ENCODE data around the gene AKAP17A. TPM values are rescaled to one million over a fixed set of nuclear protein-coding genes. Genes with fewer than 3 reads are reported as not detected.

The AKAP17A gene
- total RNA-seq, 1 donor from 2014 or later: 67.4 TPM

DNA sequence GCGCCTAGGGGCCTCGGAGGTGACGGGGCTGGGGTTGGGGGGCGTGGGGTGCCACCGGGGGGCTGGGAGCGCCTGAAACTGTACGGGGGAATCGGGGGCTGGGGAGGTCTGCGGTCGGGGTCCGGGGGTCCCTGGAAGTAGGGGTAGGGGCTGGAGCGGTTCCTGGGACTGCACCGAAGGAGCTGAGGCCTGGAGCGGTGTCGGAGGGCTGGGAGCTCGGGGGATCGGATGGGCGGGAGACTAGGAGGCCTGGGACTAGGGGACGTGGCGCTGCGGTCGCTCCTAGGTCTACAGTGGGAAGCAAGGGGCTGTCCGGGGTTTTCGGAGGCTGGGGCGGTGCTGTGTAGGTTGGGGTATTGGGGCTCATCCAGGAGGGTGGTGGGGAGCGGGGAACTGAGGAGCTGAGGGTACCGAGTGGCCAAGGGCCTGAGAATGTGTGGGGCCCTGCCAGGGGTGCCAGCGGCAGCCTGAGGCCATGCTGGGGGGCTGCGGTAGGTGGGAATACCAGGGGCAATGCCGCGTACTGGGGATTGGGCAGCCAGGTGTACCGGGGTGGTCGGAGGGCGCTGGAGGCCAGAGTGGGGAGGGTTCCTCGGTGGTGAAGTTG, 562 bp downstream of the AKAP17A start:
- peak overlapping the region; percentile 93 for H3K4me3 Mint-ChIP-seq (ENCODE audit: low read depth)
- H3K9me3 Mint-ChIP-seq: no peaks in the 10 kb centered on the region
- no peaks in the 10 kb centered on the region for H3K27me3 Mint-ChIP-seq (ENCODE audit: low read depth)
- H3K27ac Mint-ChIP-seq: peak overlapping the region; percentile 92
- no peak for DNase-seq (ENCODE audit: low spot score)
- intact Hi-C loops (cut with micrococcal nuclease): loop anchor here (1.0 to 10.0 kb wide), 7 partner anchors 55 to 1275 kb away; partner anchors contain the start of genes GTPBP6, IL3RA, P2RY8 and SLC25A6
- peaks cover 21% of the 10 kb centered on the region for H3K4me1 Mint-ChIP-seq (ENCODE audit: low read depth)
- H3K36me3 Mint-ChIP-seq (ENCODE audit: low read depth): peaks cover 38% of the 10 kb centered on the region

DNA sequence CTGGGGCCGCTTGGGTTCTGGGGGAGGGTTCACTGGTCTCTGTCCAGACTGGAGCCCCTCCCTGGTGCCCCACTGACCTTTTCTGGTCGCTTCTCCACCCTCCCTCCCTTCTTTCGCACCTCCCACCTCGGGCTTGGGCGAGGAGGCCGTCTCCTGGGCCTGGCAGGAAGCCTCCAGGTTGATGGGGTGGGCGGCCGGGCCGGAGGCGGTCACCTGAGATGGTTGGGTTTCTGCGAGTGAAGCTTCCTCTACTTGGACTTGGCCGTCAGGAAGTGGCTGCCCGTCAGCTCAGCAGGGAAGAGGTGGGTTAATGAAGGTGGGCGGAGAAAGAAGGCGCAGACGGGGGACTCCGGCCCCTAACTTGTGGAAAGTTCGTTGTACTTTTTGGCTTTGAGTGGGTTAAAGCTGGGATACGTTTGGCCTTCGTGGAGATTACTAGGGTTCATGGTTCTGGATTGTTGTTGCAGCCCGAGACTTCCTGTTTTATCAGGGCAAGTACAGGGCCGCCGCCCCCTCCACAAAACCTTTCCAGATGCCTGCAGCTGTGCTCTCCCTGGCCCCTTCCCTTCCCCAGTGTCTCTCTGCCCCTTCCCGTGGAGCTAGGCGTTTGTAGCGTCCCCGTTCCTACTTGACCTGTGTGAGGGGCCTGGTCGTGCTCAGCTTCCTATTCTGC, 1.2 kb downstream of the AKAP17A start:
- Mint-ChIP-seq H3K36me3 (ENCODE audit: low read depth) (peaks cover 45% of the 10 kb centered on the region), H3K4me1 (ENCODE audit: low read depth) (peaks cover 21% of the 10 kb centered on the region), H3K27me3 (ENCODE audit: low read depth) (no peaks in the 10 kb centered on the region), H3K9me3 (no peaks in the 10 kb centered on the region), H3K27ac (peak overlapping the region; percentile 92), H3K4me3 (ENCODE audit: low read depth) (peak overlapping the region; percentile 93)
- no peak for DNase-seq (ENCODE audit: low spot score)
- intact Hi-C loops (cut with micrococcal nuclease): loop anchor here (5.0 to 10.0 kb wide), 4 partner anchors 200 to 1275 kb away; partner anchors contain the start of genes GTPBP6, IL3RA and SLC25A6

DNA sequence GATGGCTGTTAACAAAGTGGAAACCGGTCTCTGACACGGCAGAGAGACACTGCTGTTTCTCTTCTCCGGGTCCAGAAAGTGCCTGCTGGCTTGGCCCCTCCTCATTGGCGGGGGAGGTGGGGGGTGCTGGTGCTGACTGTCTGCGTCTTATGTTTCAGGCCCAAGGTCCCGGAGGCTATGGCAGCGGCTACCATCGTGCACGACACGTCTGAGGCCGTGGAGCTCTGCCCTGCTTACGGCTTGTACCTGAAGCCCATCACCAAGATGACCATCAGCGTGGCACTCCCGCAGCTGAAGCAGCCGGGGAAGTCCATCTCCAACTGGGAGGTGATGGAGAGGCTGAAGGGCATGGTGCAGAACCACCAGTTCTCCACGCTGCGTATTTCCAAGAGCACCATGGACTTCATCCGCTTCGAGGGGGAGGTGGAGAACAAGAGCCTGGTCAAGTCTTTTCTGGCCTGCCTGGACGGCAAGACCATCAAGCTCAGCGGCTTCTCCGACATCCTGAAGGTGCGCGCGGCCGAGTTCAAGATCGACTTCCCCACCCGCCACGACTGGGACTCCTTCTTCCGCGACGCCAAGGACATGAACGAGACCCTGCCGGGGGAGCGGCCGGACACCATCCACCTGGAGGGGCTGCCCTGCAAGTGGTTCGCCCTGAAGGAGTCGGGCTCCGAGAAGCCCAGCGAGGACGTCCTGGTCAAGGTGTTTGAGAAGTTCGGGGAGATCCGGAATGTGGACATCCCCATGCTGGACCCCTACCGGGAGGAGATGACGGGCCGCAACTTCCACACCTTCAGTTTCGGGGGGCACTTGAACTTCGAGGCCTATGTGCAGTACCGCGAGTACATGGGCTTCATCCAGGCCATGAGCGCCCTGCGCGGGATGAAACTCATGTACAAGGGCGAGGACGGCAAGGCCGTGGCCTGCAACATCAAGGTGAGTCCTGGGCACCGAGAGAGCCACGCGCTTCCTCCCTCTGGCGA, 2.2 kb downstream of the AKAP17A start:
- no peak for DNase-seq (ENCODE audit: low spot score)
- Mint-ChIP-seq H3K9me3 (no peaks in the 10 kb centered on the region), H3K27ac (peak overlapping the region; percentile 92), H3K4me1 (ENCODE audit: low read depth) (peaks cover 21% of the 10 kb centered on the region), H3K27me3 (ENCODE audit: low read depth) (no peaks in the 10 kb centered on the region), H3K4me3 (ENCODE audit: low read depth) (peak overlapping the region; percentile 93), H3K36me3 (ENCODE audit: low read depth) (peaks cover 54% of the 10 kb centered on the region)
- intact Hi-C loops (cut with micrococcal nuclease): loop anchor here (5.0 to 10.0 kb wide), 4 partner anchors 201 to 1276 kb away; partner anchors contain the start of genes GTPBP6, IL3RA and SLC25A6

DNA sequence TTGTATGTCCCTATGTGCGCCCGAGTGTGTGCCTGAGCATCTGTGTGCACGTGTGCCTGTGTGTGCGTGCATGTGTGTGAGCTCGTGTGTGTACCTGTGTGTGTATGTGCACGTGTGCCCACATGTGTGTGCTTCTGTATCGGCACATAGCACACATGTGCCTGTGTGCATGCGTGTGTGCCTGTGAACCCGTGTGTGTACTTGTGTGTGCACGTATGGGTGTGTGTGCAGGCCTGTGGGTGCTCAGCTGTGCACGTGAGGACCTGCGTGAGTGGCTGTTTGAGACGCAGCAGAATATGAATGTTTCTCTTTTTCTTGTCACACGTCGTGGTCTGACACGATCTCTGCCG, 4.3 kb downstream of the AKAP17A start:
- intact Hi-C loops (cut with micrococcal nuclease): loop anchor here (10.0 kb wide), 1 partner anchor 261 kb away; the partner anchor contains the start of gene IL3RA
- Mint-ChIP-seq H3K27ac (no peak overlapping the region), H3K9me3 (no peaks in the 10 kb centered on the region), H3K4me3 (ENCODE audit: low read depth) (peak overlapping the region; percentile 17), H3K4me1 (ENCODE audit: low read depth) (peaks cover 16% of the 10 kb centered on the region), H3K36me3 (ENCODE audit: low read depth) (peaks cover 67% of the 10 kb centered on the region), H3K27me3 (ENCODE audit: low read depth) (no peaks in the 10 kb centered on the region)
- DNase-seq (ENCODE audit: low spot score): no peak

DNA sequence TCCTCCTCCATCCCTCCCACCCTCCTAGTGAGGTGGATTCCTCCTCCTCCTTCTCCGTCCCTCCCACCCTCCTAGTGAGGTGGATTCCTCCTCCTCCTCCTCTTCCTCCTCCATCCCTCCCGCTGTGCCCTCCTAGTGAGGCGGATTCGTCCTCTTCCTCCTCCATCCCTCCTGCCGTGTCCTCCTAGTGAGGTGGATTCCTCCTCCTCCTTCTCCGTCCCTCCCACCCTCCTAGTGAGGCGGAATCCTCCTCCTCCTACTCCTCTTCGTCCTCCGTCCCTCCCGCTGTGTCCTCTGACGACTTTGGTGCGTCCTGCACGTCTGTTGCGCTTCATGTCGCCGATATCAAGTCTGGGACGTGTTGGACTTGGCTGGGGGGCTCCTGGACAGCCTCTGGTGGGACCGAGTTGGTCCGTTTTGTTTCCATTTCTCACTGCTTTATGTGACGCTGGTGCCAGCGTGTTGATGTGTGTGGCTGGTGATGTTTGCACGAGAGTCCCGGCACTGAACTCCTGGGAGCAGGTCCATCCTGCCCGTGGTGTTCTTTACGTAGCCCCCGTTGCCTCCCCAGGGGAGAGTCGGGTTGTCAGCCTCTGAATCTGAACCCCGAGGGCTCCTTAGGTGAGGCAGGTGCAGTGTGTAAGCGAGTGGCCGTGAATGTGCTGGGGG, 5.4 kb downstream of the AKAP17A start:
- DNase-seq (ENCODE audit: low spot score): no peak
- Mint-ChIP-seq H3K27ac (no peak overlapping the region), H3K36me3 (ENCODE audit: low read depth) (peaks cover 74% of the 10 kb centered on the region), H3K4me3 (ENCODE audit: low read depth) (no peak overlapping the region), H3K9me3 (no peaks in the 10 kb centered on the region), H3K27me3 (ENCODE audit: low read depth) (no peaks in the 10 kb centered on the region), H3K4me1 (ENCODE audit: low read depth) (peaks cover 14% of the 10 kb centered on the region)
- intact Hi-C loops (cut with micrococcal nuclease): loop anchor here (10.0 kb wide), 1 partner anchor 262 kb away; the partner anchor contains the start of gene IL3RA

DNA sequence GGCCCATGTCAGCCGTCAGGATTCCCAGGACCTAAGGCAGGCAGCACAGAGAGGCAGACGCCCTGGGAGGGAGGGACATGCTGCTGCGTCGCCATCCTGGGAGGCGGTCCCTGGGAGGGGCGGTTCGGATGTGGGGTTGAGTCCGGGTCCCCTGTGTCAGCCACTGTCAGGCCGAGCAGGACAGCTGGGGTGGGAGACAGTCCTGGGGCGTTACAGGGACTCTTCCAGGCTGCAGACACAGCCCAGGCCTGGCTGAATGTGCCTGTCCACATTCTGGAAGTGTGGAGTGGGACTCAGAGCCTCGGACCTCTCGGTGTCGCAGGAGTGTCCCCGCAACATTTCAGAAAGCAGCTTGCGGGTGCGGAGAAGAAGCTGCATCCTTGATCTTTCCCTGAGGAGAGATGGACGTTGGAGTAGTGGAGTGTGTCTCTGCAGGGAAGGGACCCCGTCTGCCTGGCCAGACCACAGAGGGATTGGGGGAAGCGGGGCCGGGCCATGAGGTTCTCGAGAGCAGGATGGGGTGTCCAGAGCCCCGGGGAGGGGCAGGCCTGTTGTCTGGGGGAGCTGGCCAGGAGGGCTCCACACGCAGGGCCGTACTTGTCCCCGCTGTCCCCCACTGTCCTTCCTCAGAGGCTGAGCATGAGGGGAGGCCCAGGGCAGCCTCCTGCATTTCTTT, 6.1 kb downstream of the AKAP17A start:
- no peak overlapping the region for H3K27ac Mint-ChIP-seq
- H3K9me3 Mint-ChIP-seq: no peaks in the 10 kb centered on the region
- no peak for DNase-seq (ENCODE audit: low spot score)
- peaks cover 14% of the 10 kb centered on the region for H3K4me1 Mint-ChIP-seq (ENCODE audit: low read depth)
- H3K27me3 Mint-ChIP-seq (ENCODE audit: low read depth): no peaks in the 10 kb centered on the region
- intact Hi-C loops (cut with micrococcal nuclease): loop anchor here (10.0 kb wide), 1 partner anchor 263 kb away; the partner anchor contains the start of gene IL3RA
- H3K36me3 Mint-ChIP-seq (ENCODE audit: low read depth): peaks cover 80% of the 10 kb centered on the region
- H3K4me3 Mint-ChIP-seq (ENCODE audit: low read depth): no peak overlapping the region

DNA sequence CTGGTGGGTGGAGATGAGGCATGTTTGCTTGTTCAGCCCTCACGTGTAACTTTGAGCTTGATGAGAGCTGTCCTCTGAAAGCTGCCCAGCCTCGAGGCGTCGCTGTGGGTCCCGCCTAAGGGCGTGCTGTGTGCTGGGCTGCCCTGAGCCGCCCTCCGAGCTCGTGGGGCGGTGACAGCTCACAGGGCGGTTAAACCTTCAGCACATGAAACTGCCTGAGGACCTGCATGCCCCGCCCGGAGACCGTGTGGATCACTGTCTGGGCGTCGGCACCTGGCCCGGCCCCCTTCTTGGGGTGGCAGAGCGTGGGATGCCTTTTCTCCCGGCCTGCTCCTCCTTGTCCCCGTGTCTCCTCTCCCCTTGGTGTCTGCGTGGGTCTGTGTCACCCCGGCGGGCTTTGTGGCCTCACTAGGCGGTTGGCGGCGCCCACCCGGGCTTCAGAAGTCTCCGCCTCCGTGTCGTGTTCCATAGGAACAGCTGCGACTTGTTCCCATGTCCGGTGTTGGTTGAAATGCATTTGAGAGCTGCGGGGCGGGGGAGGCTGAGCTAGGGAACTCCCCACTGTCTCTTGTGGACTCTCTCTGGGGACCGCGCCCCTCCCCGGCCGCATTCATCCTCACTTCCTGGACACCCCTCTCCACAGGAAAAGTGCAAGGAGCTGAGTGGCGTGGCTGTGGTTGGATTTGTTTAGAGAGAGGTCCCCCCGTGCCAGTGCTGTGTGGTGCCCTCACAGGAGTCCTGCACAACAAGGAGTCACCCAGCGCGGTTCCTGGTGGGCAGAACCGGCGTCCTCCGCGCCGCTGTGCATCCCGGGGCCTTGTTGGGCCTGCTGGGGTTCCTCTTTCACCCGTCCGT, 6.8 kb downstream of the AKAP17A start:
- DNase-seq (ENCODE audit: low spot score): no peak
- intact Hi-C loops (cut with micrococcal nuclease): loop anchor here (10.0 kb wide), 1 partner anchor 263 kb away; the partner anchor contains the start of gene IL3RA
- no peak overlapping the region for H3K4me3 Mint-ChIP-seq (ENCODE audit: low read depth)
- peaks cover 80% of the 10 kb centered on the region for H3K36me3 Mint-ChIP-seq (ENCODE audit: low read depth)
- H3K27ac Mint-ChIP-seq: no peak overlapping the region
- no peaks in the 10 kb centered on the region for H3K27me3 Mint-ChIP-seq (ENCODE audit: low read depth)
- no peaks in the 10 kb centered on the region for H3K9me3 Mint-ChIP-seq
- H3K4me1 Mint-ChIP-seq (ENCODE audit: low read depth): peaks cover 7% of the 10 kb centered on the region

DNA sequence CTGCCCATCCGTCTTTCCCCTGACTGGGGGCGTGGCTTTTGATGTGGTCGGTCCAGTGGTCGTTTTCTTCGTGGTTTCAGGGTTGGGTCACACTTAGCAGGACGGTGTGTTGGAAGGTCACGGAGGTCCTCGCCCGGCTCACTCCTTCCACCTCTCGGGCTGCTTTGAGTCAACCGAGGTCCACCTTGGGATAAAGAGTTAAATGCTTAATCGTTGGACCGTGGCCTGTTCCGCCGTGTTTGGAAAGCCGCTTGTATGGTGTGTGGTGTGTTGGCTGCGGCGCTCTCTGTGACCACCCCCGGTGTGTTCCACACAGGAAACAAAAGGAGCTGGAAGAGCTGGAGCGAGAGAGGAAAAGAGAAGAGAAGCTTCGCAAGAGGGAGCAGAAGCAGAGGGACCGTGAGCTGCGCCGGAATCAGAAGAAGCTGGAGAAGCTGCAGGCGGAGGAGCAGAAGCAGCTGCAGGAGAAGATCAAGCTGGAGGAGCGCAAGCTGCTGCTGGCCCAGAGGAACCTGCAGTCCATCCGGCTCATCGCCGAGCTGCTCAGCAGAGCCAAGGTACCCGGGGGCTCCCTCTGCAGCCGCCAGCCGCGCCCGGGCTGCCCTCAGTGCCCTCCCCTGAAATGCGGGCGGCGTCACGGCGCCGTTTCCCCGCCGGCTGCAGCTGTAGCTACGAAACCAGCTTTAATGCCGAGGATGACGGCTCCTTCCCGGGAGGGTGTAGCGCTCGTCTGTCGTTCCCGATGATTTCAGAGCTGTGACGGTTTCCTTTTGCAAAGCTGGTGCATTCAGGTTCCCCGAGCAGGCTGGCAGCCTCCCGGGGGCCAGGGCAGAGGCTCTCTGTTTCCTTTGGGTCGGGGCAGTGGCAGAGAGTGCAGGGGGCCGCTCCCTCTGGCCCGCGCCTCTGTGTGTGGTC, 7.7 kb downstream of the AKAP17A start:
- Mint-ChIP-seq H3K27me3 (ENCODE audit: low read depth) (no peaks in the 10 kb centered on the region), H3K9me3 (no peaks in the 10 kb centered on the region), H3K4me3 (ENCODE audit: low read depth) (no peak overlapping the region), H3K27ac (no peak overlapping the region), H3K36me3 (ENCODE audit: low read depth) (peaks cover 75% of the 10 kb centered on the region), H3K4me1 (ENCODE audit: low read depth) (peaks cover 3% of the 10 kb centered on the region)
- intact Hi-C loops (cut with micrococcal nuclease): loop anchor here (10.0 kb wide), 1 partner anchor 264 kb away; the partner anchor contains the start of gene IL3RA
- DNase-seq (ENCODE audit: low spot score): no peak

DNA sequence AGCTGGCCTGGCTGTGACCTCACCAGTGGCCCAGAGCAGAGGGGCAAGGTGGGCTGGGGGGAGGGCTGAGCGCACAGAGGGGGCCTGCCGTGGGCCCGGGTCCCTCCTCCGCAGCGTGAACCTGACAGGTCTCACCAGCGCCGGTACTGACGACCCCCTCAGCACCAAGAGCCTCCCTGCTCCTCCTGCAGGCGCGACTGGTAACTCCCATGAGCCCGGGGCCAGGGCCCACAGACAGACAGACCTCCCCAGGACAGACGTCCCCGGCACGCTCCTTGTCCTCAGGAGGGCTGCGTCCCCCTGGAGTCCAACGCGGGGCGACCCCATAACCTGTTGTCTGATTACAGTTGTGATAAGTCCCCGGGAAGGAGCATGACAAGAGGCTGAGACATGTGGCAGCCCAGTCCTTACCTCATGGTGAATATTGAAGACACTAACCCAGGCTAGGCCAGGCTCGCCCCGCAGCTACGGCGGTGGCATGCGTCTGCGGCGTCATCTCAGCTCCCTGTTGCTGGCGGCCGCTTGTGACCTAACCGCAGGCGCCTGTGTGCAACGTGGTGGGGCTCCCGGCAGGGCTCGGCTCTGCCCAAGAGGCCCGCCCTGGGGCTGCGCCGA, 8.5 kb downstream of the AKAP17A start:
- intact Hi-C loops (cut with micrococcal nuclease): loop anchor here (10.0 kb wide), 1 partner anchor 265 kb away; the partner anchor contains the start of gene IL3RA
- Mint-ChIP-seq H3K4me3 (ENCODE audit: low read depth) (no peak overlapping the region), H3K27me3 (ENCODE audit: low read depth) (no peaks in the 10 kb centered on the region), H3K36me3 (ENCODE audit: low read depth) (peaks cover 79% of the 10 kb centered on the region), H3K9me3 (no peaks in the 10 kb centered on the region), H3K27ac (no peak overlapping the region), H3K4me1 (ENCODE audit: low read depth) (peaks cover 3% of the 10 kb centered on the region)
- no peak for DNase-seq (ENCODE audit: low spot score)

DNA sequence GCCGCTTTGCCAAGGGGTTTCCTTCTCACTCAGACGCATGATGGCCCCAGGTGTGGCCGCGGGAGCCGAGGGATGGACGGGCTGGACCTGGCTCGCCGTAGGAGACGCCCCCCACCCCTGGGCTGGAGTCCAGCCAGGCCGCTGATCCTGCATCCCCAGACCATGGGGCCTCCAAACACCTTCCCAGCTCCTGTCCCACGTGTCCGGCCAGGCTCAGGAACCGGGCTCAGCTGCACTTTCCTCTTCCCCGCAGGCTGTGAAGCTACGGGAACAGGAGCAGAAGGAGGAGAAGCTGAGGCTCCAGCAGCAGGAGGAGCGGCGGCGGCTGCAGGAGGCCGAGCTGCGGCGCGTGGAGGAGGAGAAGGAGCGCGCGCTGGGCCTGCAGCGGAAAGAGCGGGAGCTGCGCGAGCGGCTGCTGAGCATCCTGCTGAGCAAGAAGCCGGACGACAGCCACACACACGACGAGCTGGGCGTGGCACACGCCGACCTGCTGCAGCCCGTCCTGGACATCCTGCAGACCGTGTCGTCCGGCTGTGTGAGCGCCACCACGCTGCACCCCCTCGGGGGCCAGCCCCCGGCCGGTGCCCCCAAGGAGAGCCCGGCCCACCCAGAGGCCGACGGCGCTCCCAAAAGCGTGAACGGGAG, 9.1 kb downstream of the AKAP17A start:
- Mint-ChIP-seq H3K36me3 (ENCODE audit: low read depth) (peaks cover 76% of the 10 kb centered on the region), H3K4me1 (ENCODE audit: low read depth) (peaks cover 3% of the 10 kb centered on the region), H3K9me3 (no peaks in the 10 kb centered on the region), H3K27me3 (ENCODE audit: low read depth) (no peaks in the 10 kb centered on the region), H3K27ac (no peak overlapping the region), H3K4me3 (ENCODE audit: low read depth) (no peak overlapping the region)
- DNase-seq (ENCODE audit: low spot score): no peak
- intact Hi-C loops (cut with micrococcal nuclease): no loop called here

All from activated T-helper 2 cell treated with anti-CD3 and anti-CD28 coated beads, Interferon-gamma antibody, Interleukin-2, Interleukin-4, amounts not matched to agents 10 μg/mL and 5 μg/mL and 100 μg/mL, durations not matched to agents 14 hours and 24 hours and 36 hours (primary cell).